ENCODE measurements around the gene C15orf39. TPM values are rescaled to one million over a fixed set of nuclear protein-coding genes. Genes with fewer than 3 reads are reported as not detected.

C15orf39 gene
- total RNA-seq, 1 experiment from 2014 or later: 45.6 TPM

- no peak for TF ChIP-seq CTCF (conservative IDR thresholded peaks at IDR 0.05)
- Histone ChIP-seq H3K9me3 (ENCODE audit: control insufficient read depth, low read depth, low read length) (no peaks in the 10 kb centered on the region), H3T11ph (ENCODE audit: low read length) (no peak overlapping the region), H2AK5ac (ENCODE audit: insufficient read length, low read length) (no peak overlapping the region), H3K23me2 (ENCODE audit: insufficient read length, low read depth, low read length, poor library complexity, severe bottlenecking) (peaks cover 17% of the 10 kb centered on the region), H4K20me1 (ENCODE audit: control insufficient read depth, insufficient read depth, insufficient read length) (peaks cover 6% of the 10 kb centered on the region), H2BK12ac (ENCODE audit: insufficient read length, low read depth, low read length) (no peak overlapping the region), H4K8ac (replicated peaks; ENCODE audit: insufficient read length, low read depth, low read length) (no peak overlapping the region), H3K4me2 (ENCODE audit: insufficient read depth, insufficient read length, low read length) (peak overlapping the region; percentile 81), H3K79me2 (ENCODE audit: insufficient read depth, low read length) (peaks cover 31% of the 10 kb centered on the region; the same call in 1 of the 2 replicates), H3K4me1 (ENCODE audit: insufficient read depth, low read length) (peaks cover 6% of the 10 kb centered on the region), H2BK15ac (ENCODE audit: low read depth, low read length) (no peak overlapping the region), H3K4ac (ENCODE audit: low read depth, low read length) (no peak overlapping the region), H4K91ac (ENCODE audit: insufficient read length, low read depth, low read length) (no peak overlapping the region), H3K27ac (ENCODE audit: insufficient read length, low read depth, low read length) (no peak overlapping the region), H3K79me1 (ENCODE audit: insufficient read depth, low read depth, low read length, poor library complexity, severe bottlenecking) (peaks cover 7% of the 10 kb centered on the region), H3K23ac (ENCODE audit: insufficient read length, low read depth, low read length) (no peak overlapping the region), H2BK120ac (ENCODE audit: low read depth, low read length, poor library complexity, severe bottlenecking) (no peak overlapping the region), H4K5ac (ENCODE audit: insufficient read length, low read depth, low read length) (no peak overlapping the region), H2BK5ac (ENCODE audit: insufficient read length, low read length) (no peak overlapping the region), H3K14ac (ENCODE audit: insufficient read depth, low read length) (no peak overlapping the region), H3K9ac (ENCODE audit: extremely low read depth, insufficient read length, low read length) (no peak overlapping the region), H3K18ac (ENCODE audit: insufficient read length, low read depth, low read length) (no peak overlapping the region), H2AFZ (ENCODE audit: low read length) (no peak overlapping the region), H2BK20ac (ENCODE audit: low read depth, low read length, poor library complexity, severe bottlenecking) (no peak overlapping the region), H3K56ac (ENCODE audit: insufficient read length, low read depth, low read length) (no peak overlapping the region), H3K27me3 (ENCODE audit: insufficient read depth, low read length) (no peaks in the 10 kb centered on the region)
- Mint-ChIP-seq H3K9me3 (no peaks in the 10 kb centered on the region; a peak in 1 of 5 replicates), H3K36me3 (ENCODE audit: insufficient read depth in 1 of 3, low read depth in 3 of 3) (peaks cover 18 to 27% (median 24%) of the 10 kb centered on the region in 3 experiments), H3K4me1 (peaks cover 39 to 41% of the 10 kb centered on the region in 2 experiments), H3K4me3 (peak overlapping the region; percentile 88 to 95), H3K27me3 (ENCODE audit: low read depth) (no peaks in the 10 kb centered on the region; the same call in 1 of the 2 replicates), H3K27ac (no peak overlapping the region)
- WGBS (ENCODE audit: extremely low coverage, insufficient read length, low lambda C conversion rate): no CpG with 5 or more reads among the region's 1 CpG
- no peak for DNase-seq
Measured at GRCh38 chr15:75203908-75204263, 2.2 kb downstream of the C15orf39 start.
